Activated naive CD4-positive, alpha-beta T cell treated with anti-CD3 and anti-CD28 coated beads, Interleukin-2, amount 10 ng/mL, durations not matched to agents 5 hours and 36 hours (primary cell): ENCODE measurements around the gene PPP2R1A. TPM values are rescaled to one million over a fixed set of nuclear protein-coding genes. Genes with fewer than 3 reads are reported as not detected.

Source experiments
- microRNA-seq: library from miRNA; unstranded; fragments of <30 nt; microRNA quantifications from one replicate; pipeline ENCODE4 v1.2.0, GENCODE V29; 2022; ENCODE audit warnings: borderline microRNAs expressed, borderline replicate concordance
- total RNA-seq, 2 experiments: library from RNA; stranded (reverse); gene quantifications; one replicate each; pipeline ENCODE4 v1.2.3, GENCODE V29; 2021

Gene PPP2R1A
- 100 to 1,000 TPM; 193 to 200 TPM for total RNA-seq

DNA sequence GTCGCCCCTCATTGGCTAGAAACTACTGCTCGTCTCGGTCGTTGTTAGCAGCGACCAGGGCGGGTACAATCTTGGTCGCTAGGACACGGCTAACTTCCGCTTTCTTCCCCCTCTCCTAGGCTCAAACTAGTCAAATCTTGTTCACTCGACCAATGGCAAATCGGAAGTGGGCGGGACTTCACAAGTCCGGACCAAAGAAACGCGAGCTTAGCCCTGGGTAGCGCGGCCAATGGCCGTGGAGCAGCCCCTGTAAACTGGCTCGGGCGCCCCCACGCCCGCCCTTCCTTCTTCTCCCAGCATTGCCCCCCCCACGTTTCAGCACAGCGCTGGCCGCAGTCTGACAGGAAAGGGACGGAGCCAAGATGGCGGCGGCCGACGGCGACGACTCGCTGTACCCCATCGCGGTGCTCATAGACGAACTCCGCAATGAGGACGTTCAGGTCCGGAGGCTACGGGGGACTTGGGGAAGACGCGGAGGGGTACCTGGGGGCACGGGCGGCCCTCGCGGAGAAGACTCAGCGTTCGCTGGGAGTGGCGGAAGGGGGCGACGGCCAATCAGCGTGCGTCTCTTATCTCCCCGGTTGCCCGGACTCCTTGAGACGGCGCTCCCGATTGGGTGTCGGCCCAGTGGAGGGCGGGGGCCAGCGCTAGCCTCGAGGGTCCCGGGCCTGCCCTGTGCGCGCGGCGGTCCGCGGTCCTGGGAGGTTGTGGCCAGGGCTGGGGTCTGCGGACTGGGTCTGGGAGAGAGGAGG, at the start of gene PPP2R1A:
PPP2R1A (plus strand) TSS at position 318 of the 752 bp plus-strand sequence; CDS start at position 363, 45 bp downstream.

DNA sequence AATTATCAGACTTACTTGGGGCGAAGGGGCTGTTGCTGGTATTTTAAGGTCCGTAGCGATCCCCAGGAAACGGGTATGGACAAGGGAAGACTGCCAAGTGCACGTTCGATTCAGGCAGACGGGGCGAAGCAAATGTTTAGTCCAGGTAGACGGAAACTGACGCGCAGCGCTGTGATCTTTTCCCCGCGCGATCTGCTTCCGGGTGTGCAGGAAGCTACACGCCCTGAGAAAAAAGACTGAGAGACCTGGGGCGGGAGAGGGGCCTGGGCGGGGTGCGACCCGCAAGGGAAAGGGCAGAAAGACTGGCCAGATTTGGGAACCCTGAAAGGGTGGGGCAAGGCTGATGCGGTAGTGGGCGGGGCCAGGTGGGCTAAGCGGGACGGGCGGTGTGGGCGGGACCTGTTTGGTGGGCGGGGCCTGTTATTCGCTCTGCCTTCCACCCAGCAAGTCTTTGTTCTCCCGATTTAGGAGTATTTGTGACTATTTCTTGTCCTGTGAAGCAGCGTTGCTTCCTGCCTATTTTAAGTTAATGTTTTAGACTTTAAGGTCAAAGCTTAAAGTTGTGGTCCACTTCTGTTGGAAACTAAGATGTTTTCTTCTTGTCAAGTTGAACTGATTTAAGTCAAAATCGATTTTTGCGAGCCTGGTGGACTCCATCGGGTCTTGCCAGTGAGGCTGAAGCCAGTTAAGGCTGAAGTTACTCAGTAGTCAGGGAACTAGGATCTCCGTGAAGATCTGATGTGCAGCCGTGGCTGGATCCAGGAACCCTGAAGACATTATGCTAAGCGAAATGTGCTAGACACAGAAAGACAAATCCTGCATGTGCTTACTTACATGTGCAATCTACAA, 18.3 kb upstream of the PPP2R1A start, which contains the start of gene ZNF836:
ZNF836 (minus strand) TSS at position 301 of the 849 bp plus-strand sequence. CDS start 3,549 bp downstream, outside the sequence.

DNA sequence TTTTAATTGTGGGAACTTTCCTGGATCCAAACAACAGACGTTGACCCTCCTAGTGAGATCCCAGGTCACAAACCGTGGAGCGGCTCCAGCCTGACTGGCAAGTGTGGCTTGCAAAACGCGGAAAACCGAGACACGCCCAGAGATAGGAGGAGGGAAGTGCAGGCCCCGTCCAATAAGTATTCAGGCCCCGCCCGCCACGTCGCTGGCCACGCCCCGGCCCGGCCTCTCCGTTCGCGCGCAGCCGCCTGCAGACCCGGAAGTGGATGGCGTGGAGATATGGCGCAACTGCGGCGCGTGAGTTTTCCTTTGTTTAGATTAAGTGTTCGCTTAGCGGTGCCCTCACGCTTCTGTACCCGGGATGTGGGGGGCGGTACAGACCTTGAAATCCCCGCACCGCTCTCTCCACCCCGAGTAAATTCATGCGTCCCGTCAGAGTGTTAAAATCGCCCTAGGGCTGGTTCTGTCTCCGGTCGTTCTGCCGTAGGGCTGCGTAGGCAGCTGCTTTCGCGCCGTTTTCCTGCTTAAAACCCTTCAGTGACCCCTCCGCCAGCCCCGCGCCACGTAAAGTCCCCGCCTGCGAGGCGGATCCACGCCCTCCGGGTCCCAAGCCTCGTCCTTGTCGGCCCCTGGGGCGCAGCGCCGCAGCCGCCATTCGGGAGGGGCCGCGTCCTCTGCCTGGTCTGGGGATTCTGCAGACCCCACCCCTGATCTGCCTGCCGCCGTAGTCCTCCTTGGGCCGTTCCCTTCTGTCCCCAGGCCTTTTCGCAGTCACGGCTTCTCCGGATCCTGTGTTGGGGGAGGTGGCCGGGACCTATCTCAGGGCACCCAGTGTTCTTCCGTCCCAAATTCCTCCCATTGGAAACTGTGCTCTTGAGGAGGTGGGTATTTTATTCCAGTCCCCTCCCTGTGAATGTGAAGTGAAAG, 79.7 kb downstream of the PPP2R1A start, which contains the start of gene ZNF766:
ZNF766 (plus strand) TSS at position 250 of the 924 bp plus-strand sequence; CDS start at position 277, 27 bp downstream.

Small RNA genes lying within 50 kb of the gene (microRNA-seq; reads per million reads assigned to microRNA genes)
- not detected for gene MIR6801

Other genes with a start within 250 kb of the PPP2R1A start
- gene ZNF350, start 203.2 kb upstream of the PPP2R1A start, total RNA-seq, result 10 to 100 TPM; 19.2 to 20.2 TPM
- gene ZNF615, start 181.8 kb upstream of the PPP2R1A start, total RNA-seq, result 10 to 100 TPM; 15.1 to 17.3 TPM
- gene ZNF614, start 161.7 kb upstream of the PPP2R1A start, total RNA-seq, result 10 to 100 TPM; 10.6 to 10.7 TPM
- gene ZNF432, start 141.2 kb upstream of the PPP2R1A start, total RNA-seq, result 10 to 100 TPM; 17.1 to 17.2 TPM
- gene ZNF841, start 94.3 kb upstream of the PPP2R1A start, total RNA-seq, result 10 to 100 TPM; 30.4 to 30.7 TPM
- gene ZNF616, start 50.1 kb upstream of the PPP2R1A start, total RNA-seq, result 1 to 10 TPM; 9.3 to 9.4 TPM
- gene ZNF836, start 18.4 kb upstream of the PPP2R1A start, total RNA-seq, result 10 to 100 TPM; 23.2 to 27.9 TPM
- 10 to 100 TPM; 26.0 to 28.0 TPM for gene ZNF766, start 79.5 kb downstream of the PPP2R1A start, total RNA-seq
- gene ZNF480, start 107.1 kb downstream of the PPP2R1A start, total RNA-seq, result 10 to 100 TPM; 16.3 to 19.8 TPM
- gene ZNF610, start 146.2 kb downstream of the PPP2R1A start, total RNA-seq, result 1 to 10 TPM in 1 of 2 experiments, under 1 TPM in 1; 0.81 to 1.1 TPM
- 10 to 100 TPM; 19.0 to 19.3 TPM for gene ZNF880, start 179.9 kb downstream of the PPP2R1A start, total RNA-seq
- gene ZNF528, start 207.8 kb downstream of the PPP2R1A start, total RNA-seq, result 10 to 100 TPM; 12.7 to 16.5 TPM
- gene ZNF534, start 239.1 kb downstream of the PPP2R1A start, total RNA-seq, result not detected